GM18507 (cell line): ENCODE data around the gene CCDC28B.
A peak's percentile ranks its signal among the peaks of the same experiment; 100 is the strongest.

Experiments used
- DNase-seq: peaks from one replicate; pipeline ENCODE4 v3.0.0; 2011; ENCODE audit warnings: low read depth; ENCODE audit not compliant: insufficient read length; ENCODE audit errors: extremely low spot score
- FAIRE-seq: peaks from 2 replicates; lab custom pipeline; 2011; peaks lifted over from hg19 to GRCh38; lab: Jason Lieb, UNC

The CCDC28B gene

DNA sequence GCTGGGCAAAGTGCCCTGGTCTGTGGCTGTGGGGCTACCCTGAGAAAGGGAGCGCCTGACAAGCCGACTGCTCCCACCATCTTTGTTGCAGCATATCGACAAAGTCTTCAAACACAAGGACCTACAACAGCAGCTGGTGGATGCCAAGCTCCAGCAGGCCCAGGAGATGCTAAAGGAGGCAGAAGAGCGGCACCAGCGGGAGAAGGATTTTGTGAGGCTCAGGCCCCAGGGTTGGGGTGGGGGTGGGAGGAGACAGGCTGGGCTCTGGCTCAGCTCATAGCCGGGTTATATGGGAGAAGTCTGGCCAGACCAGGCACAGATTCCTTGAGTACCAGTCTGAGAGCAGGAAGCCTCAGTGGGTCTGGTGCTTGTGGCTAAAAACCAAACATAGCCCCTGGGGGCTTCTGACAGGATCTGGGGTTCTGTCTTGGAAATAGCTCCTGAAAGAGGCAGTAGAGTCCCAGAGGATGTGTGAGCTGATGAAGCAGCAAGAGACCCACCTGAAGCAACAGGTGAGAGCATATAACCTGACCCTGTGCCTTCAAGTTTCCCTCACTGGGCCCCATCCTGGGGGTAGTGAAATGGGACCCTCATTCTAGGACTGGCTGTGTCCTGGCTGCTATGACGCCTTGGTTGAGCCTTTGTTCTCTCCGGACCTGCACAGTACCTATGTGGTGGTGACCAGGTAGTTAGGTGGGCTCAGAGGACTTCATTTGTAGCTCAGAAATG lies 8.0 kb upstream of the CCDC28B start:
- FAIRE-seq (no peak), DNase-seq (no peak)

GRCh38 chr1:32194984-32195383 lies 5.4 kb upstream of the CCDC28B start:
- DNase-seq (no peak), FAIRE-seq (no peak)

DNA sequence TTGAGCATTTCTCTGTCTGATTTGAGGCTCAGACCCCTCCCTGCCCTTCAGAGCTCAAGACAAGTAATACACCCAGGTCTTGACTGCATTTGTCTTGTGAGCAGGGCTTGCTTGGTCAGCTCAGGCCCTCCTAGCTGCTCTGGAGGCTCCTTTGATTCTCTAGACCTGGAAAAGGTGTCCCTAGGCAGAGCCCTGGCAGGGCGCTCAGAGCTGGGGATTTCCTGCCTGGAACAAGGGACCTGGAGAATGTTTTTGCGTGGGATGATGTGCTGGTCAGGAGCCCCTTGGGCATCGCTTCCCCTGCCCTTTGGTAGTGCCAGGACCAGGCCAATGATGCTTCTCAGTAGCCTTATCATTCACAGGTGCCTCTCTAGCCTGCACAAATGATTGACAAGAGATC lies 4.9 kb upstream of the CCDC28B start:
- no peak for DNase-seq
- no peak for FAIRE-seq

- FAIRE-seq (no peak), DNase-seq (no peak)
Observed at GRCh38 chr1:32195972-32196823, 4.2 kb upstream of the CCDC28B start.

DNA sequence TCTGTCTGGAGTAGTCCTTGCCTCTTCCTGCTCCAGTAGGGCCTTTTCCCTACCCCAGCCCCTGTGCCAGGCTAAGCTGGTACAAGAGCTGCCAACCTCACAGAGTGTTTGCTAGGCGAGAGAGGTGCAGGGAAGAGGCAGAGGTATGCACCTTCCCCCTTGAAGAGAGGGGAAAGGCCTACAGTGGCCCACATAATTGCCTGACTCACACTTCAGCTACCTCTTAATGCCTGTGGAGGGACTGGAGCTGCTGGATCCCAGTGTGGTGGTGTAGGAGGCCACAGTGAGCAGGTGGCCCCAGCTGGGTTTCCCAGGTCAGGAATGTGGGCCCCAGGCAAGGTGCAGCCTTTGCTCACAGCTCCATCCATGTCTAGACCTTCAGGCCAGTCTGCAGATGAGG lies 3.3 kb upstream of the CCDC28B start:
- no peak for FAIRE-seq

DNA sequence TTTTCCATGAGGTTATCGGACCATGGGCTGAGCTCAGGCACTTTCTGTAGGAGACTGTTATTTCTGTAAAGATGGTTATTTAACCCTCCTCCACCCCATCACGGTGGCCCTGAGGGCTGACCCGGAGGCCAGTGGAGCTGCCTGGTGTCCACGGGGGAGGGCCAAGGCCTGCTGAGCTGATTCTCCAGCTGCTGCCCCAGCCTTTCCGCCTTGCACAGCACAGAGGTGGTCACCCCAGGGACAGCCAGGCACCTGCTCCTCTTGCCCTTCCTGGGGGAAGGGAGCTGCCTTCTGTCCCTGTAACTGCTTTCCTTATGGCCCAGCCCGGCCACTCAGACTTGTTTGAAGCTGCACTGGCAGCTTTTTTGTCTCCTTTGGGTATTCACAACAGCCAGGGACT lies 2.6 kb upstream of the CCDC28B start:
- DNase-seq (no peak), FAIRE-seq (no peak)

More for the DNA sequence above, 3.3 kb upstream of the CCDC28B start:
- DNase-seq = no peak

DNA sequence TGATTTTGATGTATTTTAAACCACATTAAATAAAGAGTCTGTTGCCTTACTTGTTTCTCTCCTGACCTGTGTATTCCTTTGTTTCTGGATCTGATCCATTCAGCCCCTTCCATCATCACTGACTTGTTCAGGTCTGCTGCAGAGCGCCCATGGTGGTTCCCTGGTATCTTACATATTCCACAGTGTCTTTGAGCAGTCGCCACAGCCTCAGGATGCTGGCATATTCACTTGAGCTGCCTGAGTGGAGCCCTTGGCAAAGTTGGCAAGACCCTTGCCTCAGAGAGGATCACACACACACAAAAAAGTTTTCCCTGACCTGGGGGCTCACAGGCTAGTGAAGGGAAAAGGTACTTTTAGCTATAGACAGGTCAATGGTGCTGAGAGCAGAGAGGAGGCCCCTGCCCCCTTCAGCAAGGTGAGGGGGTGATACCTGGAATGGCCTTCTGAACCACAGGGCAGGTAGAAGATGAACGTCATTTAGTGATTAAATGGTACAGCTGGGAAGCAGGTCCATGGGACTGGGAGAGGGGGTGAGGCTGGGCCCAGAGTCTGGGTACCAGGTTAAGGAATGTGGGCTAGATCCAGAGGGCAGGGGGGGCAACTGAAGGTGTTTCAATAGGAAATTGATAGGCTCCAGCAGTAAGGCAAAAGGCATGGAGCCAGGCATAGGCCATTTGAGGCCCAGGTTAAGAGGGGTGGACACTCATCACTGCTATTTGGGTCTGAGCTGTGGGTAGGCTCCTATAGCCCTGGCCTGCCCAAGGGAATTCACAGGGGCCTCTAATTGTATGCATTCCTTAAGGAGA lies 2.0 kb upstream of the CCDC28B start:
- DNase-seq (no peak), FAIRE-seq (no peak)

DNA sequence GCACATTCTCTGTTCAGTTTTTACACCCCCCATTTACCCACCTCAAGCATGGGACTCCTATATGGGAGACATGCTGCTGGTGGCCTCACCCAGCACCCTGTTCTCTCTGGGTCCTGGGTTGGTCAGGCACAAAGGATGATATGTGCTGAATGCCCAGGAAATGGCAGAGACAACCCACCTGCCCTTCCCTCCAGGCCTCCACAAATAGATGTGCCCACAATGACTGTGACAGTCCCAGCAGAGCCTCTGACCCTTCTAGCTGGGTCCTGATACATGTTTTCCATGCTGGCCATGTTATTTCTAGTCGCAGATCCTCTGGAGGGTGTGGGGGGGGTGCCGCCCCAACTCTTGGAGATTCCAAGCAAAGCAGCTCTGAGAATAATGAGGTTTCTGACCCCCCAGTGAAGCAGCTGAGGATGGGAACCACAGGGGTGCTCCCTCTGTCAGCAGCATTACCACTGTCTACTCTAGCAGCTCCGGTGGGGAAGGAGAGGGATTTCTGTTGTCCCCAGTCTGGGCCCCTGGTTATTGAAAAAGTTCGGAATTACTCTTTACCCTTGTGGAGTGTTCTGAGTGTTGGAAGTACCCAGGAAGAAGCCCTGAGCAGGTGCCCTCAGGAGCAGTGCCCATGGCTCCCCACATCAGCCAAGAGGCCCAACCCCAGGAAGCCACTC lies 1.2 kb upstream of the CCDC28B start:
- no peak for FAIRE-seq
- no peak for DNase-seq

GRCh38 chr1:32199717-32200072 lies 700 bp upstream of the CCDC28B start:
- DNase-seq = no peak
- FAIRE-seq = no peak

GRCh38 chr1:32201011-32201855 lies 838 bp downstream of the CCDC28B start:
- FAIRE-seq = peak; percentile 83
- DNase-seq = no peak

- FAIRE-seq = no peak
- DNase-seq = no peak
Observed at GRCh38 chr1:32204943-32205361, 4.6 kb downstream of the CCDC28B start.

DNA sequence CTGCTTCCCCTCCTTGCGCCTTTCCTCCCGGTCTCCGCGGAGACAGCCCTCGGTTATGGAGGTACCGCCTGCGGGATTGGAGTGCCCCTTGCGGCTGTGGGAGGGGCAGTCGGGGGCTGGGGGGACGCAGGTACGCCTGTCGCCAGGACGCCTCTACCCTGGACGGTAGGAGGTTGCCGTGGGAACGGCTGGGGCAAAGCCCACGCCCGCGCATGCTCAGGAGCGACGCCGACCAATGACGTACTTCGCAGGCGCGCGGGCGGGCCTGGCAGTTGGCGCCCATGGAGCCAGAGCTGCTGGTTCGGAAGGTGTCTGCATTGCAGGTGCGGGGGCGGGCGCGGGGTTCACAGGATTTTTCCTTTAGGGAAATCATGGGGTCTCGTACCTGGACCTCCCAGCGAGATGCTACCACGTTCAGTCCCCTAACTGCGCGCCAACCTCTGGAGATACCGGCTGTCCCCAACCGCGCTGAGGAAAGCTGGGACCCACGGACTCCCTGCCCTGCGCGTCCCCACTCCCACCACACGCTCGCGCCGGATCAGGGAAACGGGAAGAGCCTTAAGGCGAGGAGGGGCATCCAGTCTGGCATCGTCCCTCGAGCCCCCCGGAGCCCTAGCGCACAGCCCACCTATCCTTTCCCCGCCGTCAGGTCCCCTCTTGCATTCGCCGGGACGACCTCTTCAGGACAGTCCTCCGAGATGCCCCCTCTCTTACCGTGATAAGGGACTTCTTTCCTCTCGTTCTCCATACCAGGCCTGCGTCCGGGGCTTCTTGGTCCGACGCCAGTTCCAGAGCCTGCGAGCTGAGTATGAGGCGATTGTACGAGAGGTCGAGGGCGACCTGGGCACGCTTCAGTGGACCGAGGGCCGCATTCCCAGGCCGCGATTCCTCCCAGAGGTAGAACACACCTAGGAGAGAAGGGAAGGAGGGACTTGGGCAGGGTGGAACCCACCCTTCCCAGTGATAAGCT lies 5.3 kb downstream of the CCDC28B start, which contains the start of gene IQCC:
TSS of gene IQCC (plus strand) at position 271 of the 970 bp plus-strand sequence. CDS start at position 282, 11 bp downstream.
- peak; percentile 94 for DNase-seq

DNA sequence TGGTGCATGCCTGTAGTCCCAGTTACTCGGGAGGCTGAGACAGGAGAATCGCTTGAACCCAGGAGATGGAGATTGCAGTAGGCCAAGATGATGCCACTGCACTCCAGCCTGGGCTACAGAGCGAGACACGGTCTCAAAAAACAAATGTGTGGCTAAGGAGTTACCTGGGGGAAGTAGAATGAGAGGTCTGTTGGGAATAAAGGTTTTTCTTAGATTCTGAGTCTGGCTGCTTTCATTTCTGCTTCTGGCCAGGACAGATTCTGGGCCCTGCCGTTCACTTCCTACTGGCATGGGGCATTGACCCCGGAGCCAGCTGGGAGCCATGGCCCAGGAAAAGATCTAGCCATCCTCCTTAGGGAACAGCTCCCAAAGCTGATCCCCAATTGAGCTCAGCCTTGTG lies 8.1 kb downstream of the CCDC28B start:
- no peak for FAIRE-seq
- DNase-seq = no peak

More for the DNA sequence above, 5.3 kb downstream of the CCDC28B start, which contains the start of gene IQCC:
- FAIRE-seq = peak; percentile 88

DNA sequence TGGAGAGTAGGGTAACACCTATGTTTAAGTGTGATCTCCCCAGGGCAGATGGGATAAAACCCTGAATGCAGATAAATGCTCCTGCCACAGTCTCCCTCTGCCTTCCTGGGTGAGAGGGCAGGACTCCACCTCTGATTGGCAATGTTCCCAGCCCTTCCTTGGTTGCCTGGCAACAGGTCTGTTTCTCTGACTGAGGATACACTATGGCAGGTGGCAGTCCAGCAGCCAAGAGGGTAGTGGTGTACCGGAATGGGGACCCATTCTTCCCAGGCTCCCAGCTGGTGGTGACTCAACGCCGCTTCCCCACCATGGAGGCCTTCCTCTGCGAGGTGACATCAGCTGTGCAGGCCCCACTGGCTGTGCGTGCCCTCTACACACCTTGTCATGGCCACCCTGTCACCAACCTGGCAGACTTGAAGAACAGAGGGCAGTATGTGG lies 8.5 kb downstream of the CCDC28B start, which contains the start of gene DCDC2B:
TSS of gene DCDC2B (plus strand) at position 199 of the 438 bp plus-strand sequence. CDS start at position 204, 5 bp downstream.
- FAIRE-seq (no peak), DNase-seq (no peak)

DNA sequence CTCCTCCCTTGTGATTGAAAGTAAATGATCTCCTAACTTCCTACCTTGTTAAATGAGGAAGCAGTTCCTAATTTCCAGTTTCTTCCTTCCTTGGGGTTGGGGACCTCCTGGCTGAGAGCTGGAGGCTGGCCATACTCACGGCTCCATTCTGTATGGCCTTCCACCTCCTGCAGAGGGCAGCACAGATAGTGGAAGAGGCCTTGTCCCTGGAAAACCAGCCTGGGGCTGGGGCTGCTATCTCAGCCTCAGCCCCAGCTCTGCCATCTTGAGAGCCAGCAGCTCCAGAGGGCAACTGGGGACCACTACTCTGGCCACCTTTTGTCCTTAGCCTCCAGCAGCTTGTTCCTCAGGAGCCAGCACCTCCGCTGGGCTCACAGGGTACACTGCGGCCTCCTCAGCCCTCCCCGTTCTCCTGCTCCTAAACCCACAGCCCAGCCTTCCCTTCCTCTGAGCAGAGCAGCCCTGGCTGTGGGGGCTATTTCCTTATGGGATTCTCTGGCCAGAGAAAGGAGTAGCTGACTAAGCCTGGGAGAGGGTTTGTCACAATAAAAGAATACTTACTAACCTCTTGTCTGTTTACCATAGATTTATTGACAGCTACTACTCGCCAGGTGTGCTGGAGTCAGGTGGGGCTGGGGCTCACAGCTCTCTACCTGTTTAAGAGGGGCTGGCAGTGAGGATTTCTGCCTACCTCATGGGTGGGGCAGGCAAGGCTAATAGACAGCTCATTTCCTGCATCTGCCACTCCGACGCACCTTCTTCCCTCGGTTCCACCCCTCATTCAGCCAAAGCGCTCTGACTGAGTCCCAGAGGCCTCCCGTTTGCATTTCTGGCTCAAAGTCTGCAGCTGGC lies 15.5 kb downstream of the CCDC28B start:
- FAIRE-seq (peak; percentile 87), DNase-seq (peak; percentile 33)

DNA sequence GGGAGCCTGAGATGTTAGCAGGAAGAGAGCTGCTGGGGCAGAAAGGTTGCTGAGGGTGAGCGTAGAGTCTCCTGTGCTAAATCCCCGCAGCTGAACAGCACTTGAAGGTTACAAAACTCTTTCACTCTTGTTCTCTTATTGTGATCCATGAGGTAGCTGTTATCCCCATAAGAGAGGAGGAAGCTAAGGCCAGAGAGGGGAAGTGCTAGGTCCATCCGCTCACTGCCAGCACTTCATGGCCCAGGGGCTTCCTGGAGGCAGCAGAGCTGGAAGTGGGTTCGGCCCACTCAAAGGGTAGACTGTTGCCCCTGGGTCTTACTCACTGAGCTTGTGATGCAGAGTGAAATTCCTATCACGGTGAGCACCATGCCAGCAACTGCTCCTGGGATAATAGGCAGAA lies 16.2 kb downstream of the CCDC28B start:
- no peak for FAIRE-seq
- DNase-seq = no peak
